H1 (cell line): ENCODE results near the gene PPIL6. TPM values are rescaled to one million over a fixed set of nuclear protein-coding genes. Genes with fewer than 3 reads are reported as not detected.

Source experiments
- EZH2 ChIP-seq: fragments of 200-600 bp; sonication (generic); IDR thresholded peaks from 2 replicates; pipeline ENCODE4 v1.7.1; 2012; ENCODE audit warnings: low read depth, mild to moderate bottlenecking, moderate library complexity, low read length, inconsistent platforms; ENCODE audit not compliant: severe bottlenecking
- JUND ChIP-seq: IDR thresholded peaks from 2 replicates; pipeline ENCODE4 v1.6.1; 2011; ENCODE audit warnings: mild to moderate bottlenecking, improper control_type of control experiment, low read length
- polyA plus RNA-seq, 7 experiments: library from polyadenylated mRNA; depleted of rRNA in 3 of 7; stranded (reverse) in 5 of 7; unstranded in 2 of 7; fragments of >200 nt in 5 of 7; fragments of 200-250 nt in 2 of 7; gene quantifications; 1 replicate in 5 of 7; 2 replicates in 1 of 7; 4 replicates in 1 of 7; pipeline versions ENCODE4 v1.2.1 to v1.2.3, GENCODE V29; 2011 to 2013; ENCODE audit warnings: missing spikeins in 2 of 7, mixed read lengths in 2 of 7
- total RNA-seq: library from RNA; stranded (reverse); fragmentation: NEBNext Ultra II Directional; extraction: Animal tissue kit (Norgen Biotek cat#: 25700); gene quantifications from 2 replicates; pipeline ENCODE4 v1.2.1, GENCODE V29; 2021

PPIL6 gene
- total and polyA plus RNA-seq, 2 of the 8 experiments (the other 6 are each of a cell fraction or from before 2014, with no cell fraction given), result 0.42 to 1.3 TPM

GRCh38 chr6:109340811-109341210, 99.6 kb downstream of the PPIL6 start (continued):
- TF ChIP-seq EZH2 (no peak), JUND (no peak)
- TF ChIP-seq, all 59 proteins: peak for 0

Other genes with a start within 250 kb of the PPIL6 start
- gene CD164, start 58.2 kb downstream of the PPIL6 start, total RNA-seq, result 90.1 and 94.3 TPM in 2 replicates
- gene CD164, start 58.2 kb downstream of the PPIL6 start, polyA plus RNA-seq (2011; rRNA removed), result 49.1 and 69.3 TPM in 2 replicates
- gene SMPD2, start 96 bp upstream of the PPIL6 start, total RNA-seq, result 10.5 and 11.5 TPM in 2 replicates
- 15.6 and 17.2 TPM in 2 replicates for gene SMPD2, start 96 bp upstream of the PPIL6 start, polyA plus RNA-seq (2011; rRNA removed)
- gene MICAL1, start 15.1 kb upstream of the PPIL6 start, total RNA-seq, result 51.3 and 55.4 TPM in 2 replicates
- gene MICAL1, start 15.1 kb upstream of the PPIL6 start, polyA plus RNA-seq (2011; rRNA removed), result 42.5 and 61.9 TPM in 2 replicates
- 20.5 and 21.0 TPM in 2 replicates for gene ZBTB24, start 42.6 kb upstream of the PPIL6 start, total RNA-seq
- 5.9 and 7.5 TPM in 2 replicates for gene ZBTB24, start 42.6 kb upstream of the PPIL6 start, polyA plus RNA-seq (2011; rRNA removed)